ENCODE data around the gene HERC2.
"Not testable (repeated sequence)": the region's sequence is repeated elsewhere in the genome, so short reads cannot be mapped to it uniquely, and the experiment has no call there.

HERC2 gene

GRCh38 chr15:28182216-28182615 lies 139.8 kb downstream of the HERC2 start:
- DNase-seq (ENCODE audit: low read depth in 2 of 2) = no peak

- no peak for DNase-seq (ENCODE audit: low read depth in 2 of 2)
Measured at GRCh38 chr15:28181366-28181765, 140.6 kb downstream of the HERC2 start.

GRCh38 chr15:28179270-28179669 lies 142.7 kb downstream of the HERC2 start:
- no peak for DNase-seq (ENCODE audit: low read depth in 2 of 2)

GRCh38 chr15:28178727-28179126 lies 143.3 kb downstream of the HERC2 start:
- no peak for DNase-seq (ENCODE audit: low read depth in 2 of 2)

GRCh38 chr15:28178290-28178689 lies 143.7 kb downstream of the HERC2 start:
- no peak for DNase-seq (ENCODE audit: low read depth in 2 of 2)

GRCh38 chr15:28169366-28169765 lies 152.6 kb downstream of the HERC2 start:
- no peak for DNase-seq (ENCODE audit: low read depth in 2 of 2)

- not testable (repeated sequence) for DNase-seq (ENCODE audit: low read depth in 2 of 2)
Measured at GRCh38 chr15:28168405-28169121, 153.4 kb downstream of the HERC2 start.

- DNase-seq (ENCODE audit: low read depth in 2 of 2) = no peak
Measured at GRCh38 chr15:28167042-28167441, 154.9 kb downstream of the HERC2 start.

- DNase-seq (ENCODE audit: low read depth in 2 of 2) = no peak
Measured at GRCh38 chr15:28165791-28166190, 156.2 kb downstream of the HERC2 start.

- DNase-seq (ENCODE audit: low read depth in 2 of 2) = no peak
Measured at GRCh38 chr15:28164876-28165275, 157.1 kb downstream of the HERC2 start.

GRCh38 chr15:28154283-28154682 lies 167.7 kb downstream of the HERC2 start:
- DNase-seq (ENCODE audit: low read depth in 2 of 2) = no peak

- no peak for DNase-seq (ENCODE audit: low read depth in 2 of 2)
Measured at GRCh38 chr15:28153492-28154119, 168.4 kb downstream of the HERC2 start.

GRCh38 chr15:28152538-28152923 lies 169.4 kb downstream of the HERC2 start:
- DNase-seq (ENCODE audit: low read depth in 2 of 2) = not testable (repeated sequence)

- DNase-seq (ENCODE audit: low read depth in 2 of 2) = not testable (repeated sequence)
Measured at GRCh38 chr15:28151864-28152537, 170.0 kb downstream of the HERC2 start.

GRCh38 chr15:28147801-28148200 lies 174.2 kb downstream of the HERC2 start:
- no peak for DNase-seq (ENCODE audit: low read depth in 2 of 2)

GRCh38 chr15:28145419-28145818 lies 176.6 kb downstream of the HERC2 start:
- DNase-seq (ENCODE audit: low read depth in 2 of 2) = not testable (repeated sequence)

GRCh38 chr15:28140062-28140461 lies 181.9 kb downstream of the HERC2 start:
- no peak for DNase-seq (ENCODE audit: low read depth in 2 of 2)

GRCh38 chr15:28137408-28138039 lies 184.5 kb downstream of the HERC2 start:
- DNase-seq (ENCODE audit: low read depth in 2 of 2) = not testable (repeated sequence)

- DNase-seq (ENCODE audit: low read depth in 2 of 2) = not testable (repeated sequence)
Measured at GRCh38 chr15:28136236-28136904, 185.6 kb downstream of the HERC2 start.

- no peak for DNase-seq (ENCODE audit: low read depth in 2 of 2)
Measured at GRCh38 chr15:28133281-28133680, 188.7 kb downstream of the HERC2 start.

- DNase-seq (ENCODE audit: low read depth in 2 of 2) = no peak
Measured at GRCh38 chr15:28132524-28133275, 189.3 kb downstream of the HERC2 start.

Measured in stimulated activated CD8-positive, alpha-beta memory T cell treated with anti-CD3 and anti-CD28 coated beads, Interleukin-2, amount 100 ng/mL, for 48 hours (primary cell).